Islet of Langerhans (tissue), 1 donor: ENCODE measurements around the gene FLRT2.

Experiments used
- FAIRE-seq: peaks from one replicate; lab custom pipeline; 2011; peaks lifted over from hg19 to GRCh38; lab: Jason Lieb, UNC

Gene FLRT2

DNA sequence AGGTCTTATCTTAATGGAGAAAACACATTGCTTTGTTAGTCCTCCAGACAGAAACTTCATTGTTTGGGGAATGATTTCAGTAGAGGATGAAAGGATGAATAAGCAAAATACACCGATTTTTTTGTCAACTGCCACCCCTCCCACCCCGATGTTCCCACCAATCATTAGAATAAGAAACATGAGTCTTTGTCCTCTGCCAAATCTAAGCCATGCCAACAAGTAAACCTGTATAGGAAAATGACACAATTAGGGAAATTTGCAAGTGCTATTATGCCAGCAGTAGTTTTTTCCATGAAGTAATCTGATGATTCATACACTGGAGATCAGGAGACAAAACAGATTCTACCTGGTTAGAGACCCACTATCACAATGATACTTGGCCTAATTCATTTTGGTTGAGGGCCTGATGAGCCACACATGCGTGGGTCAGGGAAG lies 35.9 kb downstream of the FLRT2 start:
- no peak for FAIRE-seq

DNA sequence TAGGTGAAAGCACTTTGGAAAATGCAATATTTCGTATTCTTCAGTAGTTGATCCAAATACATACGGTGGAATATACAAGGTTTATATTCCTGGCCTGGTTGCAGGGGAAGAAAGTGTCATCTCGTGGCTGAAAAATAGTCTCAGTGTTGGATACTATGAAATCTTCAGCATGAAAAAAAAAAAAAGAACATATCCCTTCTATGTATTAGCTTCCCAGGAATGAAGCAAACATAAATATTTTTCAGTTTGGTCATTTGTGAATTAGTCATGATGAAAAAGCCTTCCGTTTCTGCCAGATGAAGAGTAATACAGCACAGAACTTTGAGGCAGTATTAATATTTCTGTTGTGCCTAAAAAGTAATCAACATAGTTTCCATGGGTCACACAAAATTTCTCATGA lies 36.7 kb downstream of the FLRT2 start:
- no peak for FAIRE-seq

DNA sequence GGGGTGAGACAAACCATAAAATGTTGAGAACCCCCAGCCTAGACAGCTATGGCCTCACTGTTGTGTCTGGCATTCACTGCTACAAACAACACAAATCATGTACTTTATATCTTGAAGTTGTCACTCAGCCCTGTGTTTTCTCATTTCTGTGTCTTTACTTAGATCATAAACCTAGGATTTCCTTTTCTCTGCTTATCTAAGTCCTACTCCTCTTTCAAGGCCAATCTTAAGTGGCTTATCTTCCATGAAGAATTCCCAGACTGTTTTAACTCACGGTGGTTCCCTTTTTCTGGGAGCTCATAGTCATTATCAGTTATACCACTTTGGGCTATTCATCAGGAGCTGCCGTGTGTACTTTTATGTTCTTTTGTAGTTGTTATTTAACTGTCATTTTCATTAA lies 42.1 kb downstream of the FLRT2 start:
- no peak for FAIRE-seq

DNA sequence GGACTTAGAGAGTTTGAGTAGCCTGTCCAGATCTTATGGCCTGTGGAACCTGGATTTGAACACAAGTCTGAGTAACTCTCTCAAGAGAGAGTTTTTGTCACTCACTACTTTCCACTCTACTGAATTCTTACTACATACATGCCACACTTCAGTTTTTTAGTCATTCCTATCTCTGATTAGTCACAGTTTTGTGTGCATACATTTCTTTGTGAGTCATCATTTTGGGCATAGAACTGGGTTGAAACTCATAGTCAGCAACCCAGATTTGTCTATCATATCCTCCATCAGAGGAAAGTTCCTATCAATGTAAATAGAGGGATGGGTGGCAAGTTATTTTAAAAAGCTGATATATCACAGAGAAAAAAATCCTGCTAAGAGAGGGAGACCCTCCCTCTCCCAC lies 42.9 kb downstream of the FLRT2 start:
- no peak for FAIRE-seq

DNA sequence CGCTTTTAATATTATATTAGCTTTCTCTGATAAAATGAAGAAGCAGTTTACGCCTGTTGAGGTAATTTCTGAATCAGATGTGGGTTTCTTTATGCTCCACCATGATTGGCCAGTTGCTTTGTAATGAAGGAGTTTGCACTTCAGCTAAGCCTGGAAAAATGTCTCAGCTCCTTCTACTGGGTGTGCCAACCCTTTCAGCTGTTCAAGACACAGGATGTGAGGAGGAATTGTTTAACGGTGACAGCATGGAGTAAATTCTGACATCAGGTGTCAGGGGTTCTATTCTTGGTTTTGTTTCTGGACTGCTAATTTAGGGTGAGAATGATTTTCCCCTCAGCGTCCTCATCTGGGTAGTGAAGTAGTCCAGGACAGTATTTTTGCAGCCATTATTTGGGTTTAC lies 43.5 kb downstream of the FLRT2 start:
- no peak for FAIRE-seq

DNA sequence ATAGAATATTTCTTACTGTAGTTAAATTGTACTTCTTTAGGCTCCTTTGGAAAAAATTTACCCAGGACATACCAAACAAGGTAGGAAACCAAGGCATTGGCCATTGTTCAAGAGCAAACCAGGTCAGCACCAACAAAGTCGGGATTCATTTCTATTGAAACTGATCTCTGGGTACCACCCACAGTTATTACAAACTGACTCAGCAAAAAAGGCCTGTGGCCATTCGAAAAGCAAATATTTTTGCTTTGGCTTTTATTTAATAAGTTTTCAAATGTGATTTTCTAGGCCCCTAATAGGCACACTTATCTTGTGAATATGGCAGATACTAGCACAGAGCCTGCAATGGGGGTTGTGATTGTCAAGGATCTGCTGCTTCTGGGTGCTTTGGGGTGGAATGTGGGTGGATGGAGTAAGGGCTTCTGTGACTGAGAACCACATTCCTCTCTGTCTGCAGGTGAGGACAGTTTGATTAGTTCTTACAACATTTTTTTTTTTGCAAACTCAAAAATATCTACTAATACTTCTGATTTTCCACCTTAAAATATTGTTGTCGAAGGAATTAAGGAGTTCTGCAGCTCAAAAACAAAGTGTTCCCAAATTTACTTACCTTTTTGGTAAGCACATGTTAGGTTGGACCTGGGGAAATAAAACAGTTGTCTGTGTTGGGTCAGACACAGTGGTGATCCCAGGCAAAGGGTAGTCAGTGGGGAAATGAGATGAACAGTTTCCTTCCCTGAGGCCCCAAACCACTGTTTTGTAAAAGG lies 45.1 kb downstream of the FLRT2 start:
- FAIRE-seq, result no peak

DNA sequence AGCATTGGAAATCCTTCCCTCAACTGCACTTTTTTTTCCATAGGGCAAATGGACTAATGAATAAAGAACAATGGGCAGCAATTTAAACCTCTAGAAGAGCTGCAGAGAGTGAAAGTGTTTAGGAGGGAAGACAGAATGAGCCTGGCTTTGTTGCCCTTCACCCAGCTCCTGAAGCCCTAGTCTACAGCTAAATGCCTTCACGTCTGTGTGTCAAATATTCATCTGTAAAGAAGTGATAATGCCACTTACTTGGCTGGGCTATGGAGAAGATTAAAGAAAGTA lies 45.6 kb downstream of the FLRT2 start:
- no peak for FAIRE-seq

DNA sequence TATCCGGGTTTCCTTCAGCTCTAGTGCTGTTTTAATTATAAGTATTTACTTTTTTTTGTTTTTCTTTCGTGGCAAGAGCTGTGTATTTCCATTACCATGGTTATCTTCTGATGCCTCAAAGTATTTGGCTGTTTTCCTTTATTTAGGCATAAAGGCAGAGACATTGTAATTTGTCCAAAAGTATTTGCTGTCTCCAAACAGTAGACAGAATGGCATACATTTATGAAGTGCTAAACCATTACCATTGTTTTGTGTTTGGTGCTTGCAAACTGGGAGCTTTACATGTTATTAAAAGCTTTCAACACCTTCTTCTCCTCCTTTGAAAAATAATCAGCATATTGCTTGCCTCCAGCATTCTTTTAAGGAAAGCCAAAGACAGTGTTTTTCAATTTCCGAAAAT lies 46.3 kb downstream of the FLRT2 start:
- FAIRE-seq, result no peak

DNA sequence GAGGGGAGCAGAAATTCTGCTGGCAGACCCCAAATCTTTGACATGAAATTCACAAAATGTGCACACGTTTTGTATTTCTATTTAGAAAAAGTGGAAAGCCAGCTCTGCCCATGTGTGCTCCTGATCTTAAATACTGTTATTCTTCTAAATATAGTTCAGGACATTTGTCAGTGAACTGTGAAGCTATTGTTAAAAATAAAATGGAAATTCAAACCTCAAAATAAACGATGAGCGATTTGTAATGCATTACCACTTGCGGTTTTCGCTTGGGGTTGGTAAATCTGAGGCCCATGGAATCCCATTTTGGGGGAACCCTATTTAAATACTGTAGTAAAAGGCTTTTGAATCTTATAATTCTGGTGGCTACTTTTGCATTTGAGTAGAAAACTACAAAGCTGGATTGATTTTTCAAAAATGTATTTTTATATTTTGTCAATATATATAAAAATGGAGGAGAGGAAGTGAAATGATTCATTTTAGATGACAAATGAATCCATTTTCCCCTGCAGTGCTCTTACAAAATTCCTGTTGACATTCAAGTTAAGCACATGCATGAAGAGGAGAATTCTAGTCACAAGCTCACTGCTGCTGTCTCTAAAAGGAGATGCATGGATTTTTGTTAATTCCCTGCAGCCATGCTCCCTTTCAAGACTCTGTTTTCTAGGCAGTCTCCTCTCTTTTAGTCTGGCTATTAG lies 47.1 kb downstream of the FLRT2 start:
- FAIRE-seq, result no peak

DNA sequence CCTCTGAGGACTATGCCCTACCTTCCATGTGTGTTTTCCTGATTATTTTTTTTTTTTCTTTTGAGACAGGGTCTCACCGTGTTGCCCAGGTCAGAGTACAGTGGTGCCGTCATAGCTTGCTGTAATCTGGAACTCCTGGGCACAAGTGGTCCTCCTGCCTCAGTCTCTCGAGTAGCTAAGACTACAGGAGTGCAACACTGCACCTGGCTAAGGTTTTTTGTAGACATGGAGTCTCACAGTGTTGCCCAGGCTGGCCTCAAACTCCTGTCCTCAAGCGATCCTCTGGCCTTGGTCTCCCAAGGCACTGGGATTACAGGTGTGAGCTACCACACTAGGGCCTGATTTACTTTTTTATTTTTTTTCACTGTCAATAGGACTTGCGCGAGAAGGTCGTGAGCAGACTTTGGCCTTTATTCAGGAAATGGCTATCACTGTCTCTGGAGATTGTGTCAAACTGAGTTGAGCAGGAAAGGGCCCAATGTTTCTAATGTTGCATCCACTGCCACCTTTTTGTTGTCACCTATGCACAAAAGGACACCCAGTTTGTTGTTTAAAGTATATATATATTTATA lies 47.7 kb downstream of the FLRT2 start:
- no peak for FAIRE-seq

DNA sequence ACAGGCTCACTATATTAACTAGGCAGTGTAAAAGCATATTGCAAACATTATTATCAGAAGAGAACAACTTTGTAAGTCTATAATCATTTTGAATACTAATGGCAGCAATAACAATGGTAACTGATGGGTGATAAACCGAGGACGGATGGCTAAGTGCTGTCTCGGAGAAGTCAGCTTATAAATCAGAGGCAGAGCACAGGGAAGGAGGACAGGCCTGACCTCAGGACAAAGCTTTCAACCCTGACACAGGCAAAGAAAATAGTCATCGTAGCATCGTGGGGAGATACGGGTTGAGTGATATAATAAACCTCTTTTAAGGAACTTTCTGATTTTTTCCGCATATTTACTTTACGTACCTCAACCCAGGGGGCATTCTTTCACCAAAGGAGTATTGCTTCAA lies 48.4 kb downstream of the FLRT2 start:
- FAIRE-seq, result no peak

DNA sequence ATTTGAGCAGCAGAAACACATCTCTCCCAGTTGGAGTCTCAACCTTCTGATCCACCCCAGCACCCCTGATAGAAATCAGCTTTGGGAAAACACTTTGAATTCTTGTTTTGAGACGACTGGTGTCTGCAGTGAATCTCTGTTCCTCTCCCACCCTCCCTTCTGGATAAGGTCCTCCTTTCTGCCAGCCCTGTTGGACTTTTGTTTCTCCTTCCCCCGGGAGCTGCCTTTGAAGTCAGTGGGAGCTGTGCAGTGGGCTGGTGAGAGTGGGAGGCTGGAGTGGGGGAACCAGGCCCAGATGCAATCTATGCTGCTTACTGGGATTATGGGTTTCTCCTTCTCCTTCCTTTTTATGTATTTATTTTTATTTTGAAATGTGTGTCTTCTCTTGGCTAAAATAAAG lies 49.0 kb downstream of the FLRT2 start:
- no peak for FAIRE-seq

DNA sequence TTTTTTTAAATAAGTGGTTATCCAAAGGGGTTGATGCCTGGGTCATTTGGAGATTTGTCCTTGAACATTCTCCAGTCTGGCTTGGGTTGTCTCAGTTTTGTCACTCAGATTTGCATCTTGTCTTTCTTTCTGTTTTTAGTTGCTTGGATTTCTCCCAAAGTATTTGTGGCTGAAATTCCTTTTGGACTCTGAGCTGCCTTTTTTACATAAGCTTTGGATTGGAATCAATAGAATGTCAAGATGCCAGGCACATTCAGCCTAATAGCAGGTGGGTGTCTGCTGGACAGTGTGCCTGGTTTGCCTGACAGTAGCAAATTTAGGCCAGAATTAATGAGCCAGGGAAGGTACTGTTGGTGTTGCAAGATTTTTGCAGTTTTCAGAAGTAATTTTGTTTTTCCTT lies 50.0 kb downstream of the FLRT2 start:
- FAIRE-seq, result no peak

DNA sequence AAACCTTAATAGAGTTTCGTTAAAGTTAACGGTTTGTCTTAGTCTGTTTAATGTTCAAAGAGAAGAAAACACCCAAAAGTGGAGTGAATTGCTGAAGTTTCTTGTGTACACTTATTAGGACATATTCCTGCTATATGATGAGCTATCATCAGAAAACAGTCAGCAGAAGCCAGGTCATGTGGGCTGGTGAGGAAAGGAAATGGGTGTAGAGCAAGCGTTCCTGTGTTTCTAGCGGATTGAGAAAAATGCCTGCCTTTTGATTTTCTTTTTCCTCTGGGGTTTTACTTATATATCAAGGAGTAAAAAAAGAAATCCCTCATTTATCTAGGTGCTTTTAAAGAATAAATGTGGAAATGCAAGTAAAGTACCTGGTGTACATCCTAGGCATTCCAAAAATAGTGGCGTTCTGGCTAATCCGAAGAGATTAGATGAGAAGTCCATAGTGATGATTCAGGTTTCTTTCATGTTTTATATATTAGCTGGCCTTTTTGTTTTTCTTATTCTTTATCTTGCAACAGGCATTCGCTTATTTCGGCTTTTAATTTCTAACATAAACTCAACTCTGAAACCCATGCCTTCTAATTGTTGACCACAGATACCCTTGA lies 50.7 kb downstream of the FLRT2 start:
- no peak for FAIRE-seq

DNA sequence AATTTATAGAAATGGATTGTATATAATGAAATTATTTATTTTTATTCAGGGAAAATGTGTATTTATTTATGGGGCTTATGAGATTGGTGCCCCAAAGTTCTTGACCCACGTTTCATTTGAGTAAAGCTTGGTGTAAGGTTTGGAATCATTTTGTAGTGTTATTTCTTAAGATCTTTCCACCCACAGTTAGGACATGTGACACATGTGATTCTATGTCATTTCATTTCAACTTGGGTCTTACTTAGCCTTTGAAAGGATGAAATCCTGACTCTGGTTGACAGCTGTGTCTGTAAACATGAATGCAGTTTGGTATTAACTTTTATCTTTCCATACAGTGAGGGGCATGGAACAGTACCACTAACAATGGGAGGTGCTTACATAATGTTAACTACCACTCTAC lies 51.7 kb downstream of the FLRT2 start:
- no peak for FAIRE-seq

DNA sequence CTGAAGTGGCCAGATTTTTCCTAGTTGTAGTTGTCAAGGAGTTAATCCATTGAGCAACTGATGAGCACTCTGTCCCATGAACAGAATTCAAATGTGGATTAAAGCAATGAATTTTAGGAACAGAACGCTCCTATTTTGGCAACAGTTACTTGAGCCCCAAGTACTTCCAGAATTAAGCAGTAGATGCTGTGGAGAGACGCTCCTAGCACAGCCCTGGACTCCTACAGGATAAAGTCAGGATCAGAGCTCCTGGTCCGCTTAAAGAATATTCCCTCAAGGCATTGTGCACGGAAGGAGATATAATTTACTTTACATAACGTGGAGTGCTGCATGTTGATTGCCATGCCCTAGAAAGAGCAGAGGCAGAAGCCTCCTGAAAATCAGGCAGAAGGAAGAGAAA lies 53.4 kb downstream of the FLRT2 start:
- no peak for FAIRE-seq

DNA sequence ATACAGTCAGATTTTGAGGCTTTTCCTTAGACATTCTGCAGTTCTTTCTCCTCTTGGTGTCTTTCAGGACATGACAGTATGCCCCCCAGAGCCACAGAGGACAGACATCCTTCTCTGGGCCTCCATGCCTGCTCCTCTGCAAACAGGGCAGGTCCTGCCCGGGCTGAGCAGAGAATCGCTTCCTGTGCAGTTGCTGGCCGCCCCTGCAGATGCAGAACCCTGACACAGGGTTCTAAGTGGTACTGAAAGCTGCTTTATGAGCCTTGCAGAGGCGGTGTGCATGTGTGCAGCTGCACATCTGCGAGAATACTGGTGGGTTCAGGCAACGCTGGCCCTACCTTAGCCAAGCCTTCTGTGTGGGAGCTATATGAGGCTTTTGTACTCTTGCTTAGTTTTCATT lies 54.5 kb downstream of the FLRT2 start:
- FAIRE-seq, result no peak

DNA sequence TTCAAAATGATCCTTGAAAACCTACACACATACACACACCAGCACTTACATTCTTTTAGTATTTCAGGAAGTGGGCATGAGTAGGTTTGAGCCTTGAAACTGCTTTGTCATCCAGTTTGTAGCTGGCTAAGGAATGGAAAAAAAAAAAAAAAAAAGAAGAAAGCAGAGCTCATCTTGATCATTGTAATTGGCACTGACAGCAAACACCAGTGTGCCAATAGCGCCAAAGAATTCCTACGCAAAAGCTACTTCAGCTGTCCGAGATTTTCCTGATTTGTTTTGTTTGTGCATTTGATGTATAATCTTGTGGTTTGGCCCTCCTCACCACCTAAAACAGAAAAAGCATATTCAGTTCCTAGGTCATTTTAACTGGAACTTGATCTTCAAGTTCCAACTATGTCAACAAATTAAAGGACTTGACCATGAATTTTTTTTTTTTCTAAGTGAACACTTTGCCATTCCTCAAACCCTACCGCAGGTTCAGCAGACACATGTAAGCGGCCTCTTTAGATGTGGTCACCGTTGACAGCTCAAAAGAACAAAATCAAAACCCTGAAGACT lies 57.3 kb downstream of the FLRT2 start:
- FAIRE-seq, result no peak

DNA sequence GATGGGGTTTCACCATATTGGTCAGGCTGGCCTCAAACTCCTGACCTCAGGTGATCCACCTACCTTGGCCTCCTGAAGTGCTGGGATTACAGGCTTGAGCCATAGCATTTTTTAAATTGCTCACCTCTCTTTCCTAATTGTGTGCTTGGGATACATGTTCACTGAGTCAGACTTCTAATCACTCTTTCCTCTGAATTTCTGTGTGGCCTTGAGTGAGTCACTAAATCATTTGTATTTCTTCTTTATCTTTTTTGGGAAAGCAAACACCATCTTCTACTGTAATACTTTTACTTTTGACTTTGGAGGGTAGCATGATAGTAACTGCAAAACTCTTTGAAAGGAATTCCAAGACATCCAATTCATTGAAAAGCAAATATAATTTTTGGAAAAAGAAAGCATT lies 60.8 kb downstream of the FLRT2 start:
- FAIRE-seq, result no peak

DNA sequence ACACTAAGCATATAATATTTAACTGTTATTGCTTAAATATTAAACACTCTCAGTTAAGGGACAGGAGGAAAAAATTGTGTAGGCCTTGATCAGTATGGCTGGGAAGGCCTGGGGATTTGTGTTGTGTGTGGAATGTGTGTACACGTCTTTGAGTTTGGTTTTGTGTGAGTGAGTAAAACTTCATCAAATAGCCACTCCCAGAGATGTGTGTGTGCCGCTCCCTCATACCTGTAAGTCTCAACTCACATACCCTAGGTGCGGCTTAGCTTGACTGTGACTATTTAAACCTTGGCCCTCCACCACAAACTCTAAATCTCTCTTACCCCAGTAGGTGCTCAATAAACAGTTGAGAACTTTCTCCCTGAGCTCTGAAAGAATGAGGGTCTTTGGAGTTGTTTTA lies 64.3 kb downstream of the FLRT2 start:
- no peak for FAIRE-seq

DNA sequence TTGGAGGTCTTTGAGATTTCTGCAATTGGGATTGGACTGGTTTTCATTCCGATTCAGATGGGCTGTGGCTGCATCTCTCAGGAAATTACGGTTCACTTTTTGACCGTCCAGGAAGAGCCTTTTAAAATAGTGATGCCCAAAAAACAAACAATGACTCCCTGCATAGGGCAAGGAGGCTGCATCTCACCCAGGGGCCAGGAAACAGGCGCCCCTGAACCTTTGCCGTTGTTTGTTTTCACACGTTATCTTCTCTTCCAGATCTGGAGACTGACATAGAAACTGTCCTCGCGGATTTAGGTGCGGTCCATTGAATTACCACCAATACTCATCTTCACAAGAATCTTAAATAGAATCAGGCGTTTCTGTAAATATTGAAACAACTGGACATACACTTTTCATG lies 66.0 kb downstream of the FLRT2 start:
- no peak for FAIRE-seq

DNA sequence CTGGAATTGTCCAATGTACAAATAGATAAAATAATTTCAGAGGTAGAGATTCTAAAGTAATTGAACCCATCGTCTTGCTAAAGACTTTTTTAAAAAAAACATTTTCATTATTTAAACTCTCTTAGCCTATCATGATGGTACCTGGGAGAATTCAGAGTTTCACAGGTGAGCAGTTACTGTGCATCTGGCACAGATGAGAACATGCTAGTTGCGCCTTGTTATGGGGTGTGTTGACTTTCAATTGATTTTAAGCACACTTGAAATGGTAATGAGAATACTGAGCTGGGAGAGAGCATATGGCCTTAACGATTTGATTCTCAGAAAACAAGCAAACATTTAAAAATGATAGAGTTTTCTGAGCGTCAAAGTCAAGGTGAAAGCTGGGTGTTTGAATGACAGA lies 66.6 kb downstream of the FLRT2 start:
- no peak for FAIRE-seq

DNA sequence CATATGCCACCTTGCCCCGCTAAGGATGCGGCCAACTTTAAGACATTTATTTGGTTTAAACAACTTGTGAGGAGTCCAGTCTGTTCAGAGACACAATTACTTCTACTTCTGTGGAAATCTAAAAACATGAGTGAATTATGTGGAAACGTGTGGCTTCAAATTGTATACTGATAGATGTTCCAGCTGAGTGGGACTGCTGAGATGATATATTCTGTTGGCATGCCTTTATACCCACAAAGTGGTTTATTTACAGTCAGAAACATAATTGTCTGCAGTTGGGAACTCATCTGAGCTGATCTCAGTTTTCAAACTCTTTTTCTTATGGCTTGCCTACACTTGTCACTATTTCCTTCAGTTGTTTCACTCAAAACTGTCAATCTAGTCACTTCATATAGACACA lies 67.8 kb downstream of the FLRT2 start:
- no peak for FAIRE-seq
